NT2/D1 (cell line): Measurements from ENCODE around the gene GAGE2A.
"Not testable (repeated sequence)": the region's sequence is repeated elsewhere in the genome, so short reads cannot be mapped to it uniquely, and the experiment has no call there.

ENCODE experiments used
- DNase-seq: peaks from one replicate; pipeline ENCODE4 v3.0.0-alpha.2; 2011; ENCODE audit warnings: low read depth, low spot score
- H3K27me3 ChIP-seq: 2 replicates; pipeline ENCODE4 v1.6.0; 2011; ENCODE audit warnings: mild to moderate bottlenecking; ENCODE audit not compliant: insufficient read length, insufficient read depth
- H3K36me3 ChIP-seq: 2 replicates; pipeline ENCODE4 v1.6.1; 2011; ENCODE audit warnings: mild to moderate bottlenecking, low read length, mixed read lengths; ENCODE audit not compliant: insufficient read depth, insufficient read length
- H3K4me1 ChIP-seq: 2 replicates; pipeline ENCODE4 v1.5.1; 2011; ENCODE audit not compliant: insufficient read depth, insufficient read length
- H3K4me3 ChIP-seq: 2 replicates; pipeline ENCODE4 v1.5.1; 2011; ENCODE audit warnings: low read depth; ENCODE audit not compliant: insufficient read length
- H3K9ac ChIP-seq: 2 replicates; pipeline ENCODE4 v1.6.0; 2011; ENCODE audit warnings: low read depth; ENCODE audit not compliant: insufficient read length
- H3K9me3 ChIP-seq: 2 replicates; pipeline ENCODE4 v1.5.1; 2011; ENCODE audit warnings: mild to moderate bottlenecking, low read length; ENCODE audit not compliant: insufficient read depth

GAGE2A gene, protein sequence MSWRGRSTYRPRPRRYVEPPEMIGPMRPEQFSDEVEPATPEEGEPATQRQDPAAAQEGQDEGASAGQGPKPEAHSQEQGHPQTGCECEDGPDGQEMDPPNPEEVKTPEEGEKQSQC

DNA sequence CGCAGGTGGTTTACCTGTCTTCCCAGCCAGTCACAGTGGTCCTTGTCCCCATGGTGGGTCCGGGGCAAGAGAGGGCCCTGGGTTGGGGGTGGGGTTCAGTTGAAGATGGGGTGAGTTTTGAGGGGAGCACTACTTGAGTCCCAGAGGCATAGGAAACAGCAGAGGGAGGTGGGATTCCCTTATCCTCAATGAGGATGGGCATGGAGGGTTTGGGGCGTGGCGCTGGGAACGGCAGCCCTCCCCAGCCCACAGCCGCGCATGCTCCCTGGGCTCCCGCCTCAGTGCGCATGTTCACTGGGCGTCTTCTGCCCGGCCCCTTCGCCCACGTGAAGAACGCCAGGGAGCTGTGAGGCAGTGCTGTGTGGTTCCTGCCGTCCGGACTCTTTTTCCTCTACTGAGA, at the start of gene GAGE2A:
TSS of gene GAGE2A (plus strand) at position 301 of the 400 bp plus-strand sequence. CDS start 1,155 bp downstream, outside the sequence.
- H3K4me3 ChIP-seq, H3K4me1 ChIP-seq: not testable (repeated sequence)

DNA sequence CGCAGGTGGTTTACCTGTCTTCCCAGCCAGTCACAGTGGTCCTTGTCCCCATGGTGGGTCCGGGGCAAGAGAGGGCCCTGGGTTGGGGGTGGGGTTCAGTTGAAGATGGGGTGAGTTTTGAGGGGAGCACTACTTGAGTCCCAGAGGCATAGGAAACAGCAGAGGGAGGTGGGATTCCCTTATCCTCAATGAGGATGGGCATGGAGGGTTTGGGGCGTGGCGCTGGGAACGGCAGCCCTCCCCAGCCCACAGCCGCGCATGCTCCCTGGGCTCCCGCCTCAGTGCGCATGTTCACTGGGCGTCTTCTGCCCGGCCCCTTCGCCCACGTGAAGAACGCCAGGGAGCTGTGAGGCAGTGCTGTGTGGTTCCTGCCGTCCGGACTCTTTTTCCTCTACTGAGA, 47.9 kb upstream of the GAGE2A start, which contains the start of gene GAGE12D:
TSS of gene GAGE12D (plus strand) at position 301 of the 400 bp plus-strand sequence. CDS start 1,155 bp downstream, outside the sequence.
- H3K27me3 ChIP-seq, H3K9ac ChIP-seq, H3K36me3 ChIP-seq, H3K4me3 ChIP-seq, H3K4me1 ChIP-seq, H3K9me3 ChIP-seq, DNase-seq: not testable (repeated sequence)

More for the DNA sequence above, at the start of gene GAGE2A:
- DNase-seq, H3K27me3 ChIP-seq, H3K36me3 ChIP-seq, H3K9me3 ChIP-seq, H3K9ac ChIP-seq: not testable (repeated sequence)

DNA sequence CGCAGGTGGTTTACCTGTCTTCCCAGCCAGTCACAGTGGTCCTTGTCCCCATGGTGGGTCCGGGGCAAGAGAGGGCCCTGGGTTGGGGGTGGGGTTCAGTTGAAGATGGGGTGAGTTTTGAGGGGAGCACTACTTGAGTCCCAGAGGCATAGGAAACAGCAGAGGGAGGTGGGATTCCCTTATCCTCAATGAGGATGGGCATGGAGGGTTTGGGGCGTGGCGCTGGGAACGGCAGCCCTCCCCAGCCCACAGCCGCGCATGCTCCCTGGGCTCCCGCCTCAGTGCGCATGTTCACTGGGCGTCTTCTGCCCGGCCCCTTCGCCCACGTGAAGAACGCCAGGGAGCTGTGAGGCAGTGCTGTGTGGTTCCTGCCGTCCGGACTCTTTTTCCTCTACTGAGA, 38.3 kb upstream of the GAGE2A start, which contains the start of gene GAGE12E:
TSS of gene GAGE12E (plus strand) at position 301 of the 400 bp plus-strand sequence. CDS start 1,155 bp downstream, outside the sequence.
- DNase-seq, H3K36me3 ChIP-seq: not testable (repeated sequence)

DNA sequence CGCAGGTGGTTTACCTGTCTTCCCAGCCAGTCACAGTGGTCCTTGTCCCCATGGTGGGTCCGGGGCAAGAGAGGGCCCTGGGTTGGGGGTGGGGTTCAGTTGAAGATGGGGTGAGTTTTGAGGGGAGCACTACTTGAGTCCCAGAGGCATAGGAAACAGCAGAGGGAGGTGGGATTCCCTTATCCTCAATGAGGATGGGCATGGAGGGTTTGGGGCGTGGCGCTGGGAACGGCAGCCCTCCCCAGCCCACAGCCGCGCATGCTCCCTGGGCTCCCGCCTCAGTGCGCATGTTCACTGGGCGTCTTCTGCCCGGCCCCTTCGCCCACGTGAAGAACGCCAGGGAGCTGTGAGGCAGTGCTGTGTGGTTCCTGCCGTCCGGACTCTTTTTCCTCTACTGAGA, 28.8 kb upstream of the GAGE2A start, which contains the start of gene GAGE12F:
TSS of gene GAGE12F (plus strand) at position 301 of the 400 bp plus-strand sequence. CDS start 1,155 bp downstream, outside the sequence.
- H3K27me3 ChIP-seq, DNase-seq, H3K4me3 ChIP-seq, H3K36me3 ChIP-seq, H3K9ac ChIP-seq, H3K9me3 ChIP-seq, H3K4me1 ChIP-seq: not testable (repeated sequence)

More for the DNA sequence above, 38.3 kb upstream of the GAGE2A start, which contains the start of gene GAGE12E:
- not testable (repeated sequence) for H3K4me3 ChIP-seq, H3K27me3 ChIP-seq, H3K9me3 ChIP-seq, H3K4me1 ChIP-seq, H3K9ac ChIP-seq

DNA sequence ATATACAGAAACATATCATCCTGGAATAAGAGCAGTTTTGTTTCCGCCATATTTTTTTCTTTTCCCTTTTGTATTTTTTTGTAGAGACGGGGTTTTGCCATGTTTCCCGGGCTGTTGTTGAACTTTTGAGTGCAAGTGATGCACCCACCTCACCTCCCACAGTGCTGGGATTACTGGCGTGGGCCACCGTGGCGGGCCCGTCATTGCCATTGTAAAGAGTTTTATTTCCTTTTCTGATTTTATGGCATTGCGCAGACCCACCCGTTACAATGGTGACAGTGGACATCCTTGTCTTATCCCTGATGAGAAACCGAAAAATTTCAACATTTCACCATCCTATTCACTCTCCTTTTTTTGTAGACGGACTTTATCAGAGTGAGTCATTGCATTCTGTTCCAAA, 20.6 kb upstream of the GAGE2A start:
- not testable (repeated sequence) for DNase-seq, H3K4me3 ChIP-seq, H3K27me3 ChIP-seq, H3K9ac ChIP-seq, H3K4me1 ChIP-seq, H3K36me3 ChIP-seq, H3K9me3 ChIP-seq

DNA sequence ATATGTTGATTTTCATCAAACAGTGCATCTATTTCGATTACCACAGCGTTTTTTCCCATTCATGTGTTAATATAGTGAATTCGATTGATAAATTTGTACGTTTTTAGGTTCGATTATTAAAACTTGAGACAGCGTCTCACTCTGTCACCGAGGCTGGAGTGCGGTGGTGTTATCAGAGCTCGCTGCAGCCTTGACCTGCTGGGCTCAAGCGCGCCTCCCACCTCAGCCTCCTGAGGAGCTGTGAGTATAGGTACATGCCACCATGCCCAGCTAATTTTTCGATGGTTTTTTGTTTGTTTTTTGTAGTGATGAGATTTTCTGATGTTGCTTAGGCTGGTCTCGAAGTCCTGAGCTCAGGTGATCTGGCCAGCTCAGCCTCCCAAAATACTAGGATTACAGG, 20.1 kb upstream of the GAGE2A start:
- H3K9ac ChIP-seq, DNase-seq, H3K9me3 ChIP-seq, H3K4me3 ChIP-seq, H3K27me3 ChIP-seq, H3K36me3 ChIP-seq, H3K4me1 ChIP-seq: not testable (repeated sequence)

DNA sequence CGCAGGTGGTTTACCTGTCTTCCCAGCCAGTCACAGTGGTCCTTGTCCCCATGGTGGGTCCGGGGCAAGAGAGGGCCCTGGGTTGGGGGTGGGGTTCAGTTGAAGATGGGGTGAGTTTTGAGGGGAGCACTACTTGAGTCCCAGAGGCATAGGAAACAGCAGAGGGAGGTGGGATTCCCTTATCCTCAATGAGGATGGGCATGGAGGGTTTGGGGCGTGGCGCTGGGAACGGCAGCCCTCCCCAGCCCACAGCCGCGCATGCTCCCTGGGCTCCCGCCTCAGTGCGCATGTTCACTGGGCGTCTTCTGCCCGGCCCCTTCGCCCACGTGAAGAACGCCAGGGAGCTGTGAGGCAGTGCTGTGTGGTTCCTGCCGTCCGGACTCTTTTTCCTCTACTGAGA, 19.2 kb upstream of the GAGE2A start, which contains the start of gene GAGE12G:
TSS of gene GAGE12G (plus strand) at position 301 of the 400 bp plus-strand sequence. CDS start 1,155 bp downstream, outside the sequence.
- not testable (repeated sequence) for DNase-seq, H3K27me3 ChIP-seq, H3K36me3 ChIP-seq, H3K9me3 ChIP-seq, H3K9ac ChIP-seq, H3K4me1 ChIP-seq, H3K4me3 ChIP-seq

DNA sequence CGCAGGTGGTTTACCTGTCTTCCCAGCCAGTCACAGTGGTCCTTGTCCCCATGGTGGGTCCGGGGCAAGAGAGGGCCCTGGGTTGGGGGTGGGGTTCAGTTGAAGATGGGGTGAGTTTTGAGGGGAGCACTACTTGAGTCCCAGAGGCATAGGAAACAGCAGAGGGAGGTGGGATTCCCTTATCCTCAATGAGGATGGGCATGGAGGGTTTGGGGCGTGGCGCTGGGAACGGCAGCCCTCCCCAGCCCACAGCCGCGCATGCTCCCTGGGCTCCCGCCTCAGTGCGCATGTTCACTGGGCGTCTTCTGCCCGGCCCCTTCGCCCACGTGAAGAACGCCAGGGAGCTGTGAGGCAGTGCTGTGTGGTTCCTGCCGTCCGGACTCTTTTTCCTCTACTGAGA, 9.6 kb upstream of the GAGE2A start, which contains the start of gene GAGE12H:
TSS of gene GAGE12H (plus strand) at position 301 of the 400 bp plus-strand sequence. CDS start 1,155 bp downstream, outside the sequence.
- not testable (repeated sequence) for H3K9me3 ChIP-seq, H3K36me3 ChIP-seq, DNase-seq, H3K27me3 ChIP-seq, H3K4me3 ChIP-seq, H3K4me1 ChIP-seq, H3K9ac ChIP-seq

DNA sequence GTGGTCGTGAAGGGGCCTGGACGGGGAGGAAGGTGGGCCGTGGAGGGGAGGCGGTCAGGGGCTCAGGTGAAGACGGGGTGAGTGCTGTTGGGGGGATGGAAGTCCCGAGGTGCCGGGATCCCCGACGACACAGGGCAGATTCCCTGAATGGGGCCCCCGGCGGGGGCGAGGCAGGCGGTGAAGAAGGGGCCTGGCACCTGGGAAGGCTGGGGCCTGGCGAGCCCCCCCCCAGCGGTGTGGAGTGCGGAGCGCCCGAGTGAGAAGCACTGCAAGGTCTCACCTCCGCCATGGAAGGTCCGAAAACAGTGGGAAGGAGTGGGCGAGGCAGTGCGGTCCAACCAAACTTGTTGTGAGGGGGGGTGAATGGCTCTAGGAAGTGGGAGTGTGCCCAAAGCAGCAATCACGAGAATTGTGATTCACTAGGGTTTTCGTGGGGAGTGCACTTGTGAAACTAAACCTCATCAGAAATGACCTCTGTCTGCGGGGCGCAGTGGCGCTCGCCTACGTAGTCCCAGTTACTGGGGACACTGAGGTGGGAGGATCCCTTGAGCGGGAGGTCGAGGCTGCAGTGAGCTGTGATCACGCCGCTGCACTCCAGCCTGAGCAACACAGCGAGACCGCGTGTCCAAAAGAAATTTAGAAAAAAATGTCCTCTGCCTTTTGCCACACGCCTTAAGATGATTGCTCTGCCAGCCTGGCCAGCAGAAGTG, 628 bp downstream of the GAGE2A start:
- DNase-seq, H3K9me3 ChIP-seq, H3K36me3 ChIP-seq, H3K4me1 ChIP-seq, H3K4me3 ChIP-seq, H3K9ac ChIP-seq, H3K27me3 ChIP-seq: not testable (repeated sequence)

DNA sequence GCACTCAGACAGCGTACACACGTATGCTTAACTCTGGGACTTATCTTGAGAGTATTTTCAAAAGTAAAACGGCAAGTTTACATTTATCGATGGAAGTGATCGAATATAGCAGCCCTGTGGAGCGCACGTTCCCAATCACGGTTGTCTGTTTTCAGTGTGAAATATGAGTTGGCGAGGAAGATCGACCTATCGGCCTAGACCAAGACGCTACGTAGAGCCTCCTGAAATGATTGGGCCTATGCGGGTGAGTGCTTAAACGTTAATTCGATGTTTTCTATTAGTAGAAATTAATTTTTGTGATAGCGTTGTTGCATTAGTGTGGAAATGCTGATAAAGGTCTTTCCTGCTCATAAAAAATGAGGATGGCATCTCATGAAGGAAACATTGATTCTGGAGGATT, 1.2 kb downstream of the GAGE2A start:
- not testable (repeated sequence) for H3K36me3 ChIP-seq, H3K9me3 ChIP-seq, H3K4me1 ChIP-seq, H3K4me3 ChIP-seq, H3K27me3 ChIP-seq, DNase-seq, H3K9ac ChIP-seq

DNA sequence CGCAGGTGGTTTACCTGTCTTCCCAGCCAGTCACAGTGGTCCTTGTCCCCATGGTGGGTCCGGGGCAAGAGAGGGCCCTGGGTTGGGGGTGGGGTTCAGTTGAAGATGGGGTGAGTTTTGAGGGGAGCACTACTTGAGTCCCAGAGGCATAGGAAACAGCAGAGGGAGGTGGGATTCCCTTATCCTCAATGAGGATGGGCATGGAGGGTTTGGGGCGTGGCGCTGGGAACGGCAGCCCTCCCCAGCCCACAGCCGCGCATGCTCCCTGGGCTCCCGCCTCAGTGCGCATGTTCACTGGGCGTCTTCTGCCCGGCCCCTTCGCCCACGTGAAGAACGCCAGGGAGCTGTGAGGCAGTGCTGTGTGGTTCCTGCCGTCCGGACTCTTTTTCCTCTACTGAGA, 9.4 kb downstream of the GAGE2A start, which contains the start of gene GAGE1:
TSS of gene GAGE1 (plus strand) at position 301 of the 400 bp plus-strand sequence. CDS start 1,155 bp downstream, outside the sequence.
- not testable (repeated sequence) for H3K9me3 ChIP-seq, H3K4me3 ChIP-seq, DNase-seq, H3K9ac ChIP-seq, H3K4me1 ChIP-seq, H3K27me3 ChIP-seq, H3K36me3 ChIP-seq
